ENCODE results near the gene KSR2. TPM values are rescaled to one million over a fixed set of nuclear protein-coding genes. Genes with fewer than 3 reads are reported as not detected.
"Not testable (repeated sequence)": the region's sequence is repeated elsewhere in the genome, so short reads cannot be mapped to it uniquely, and the experiment has no call there.

Gene KSR2
- total RNA-seq, 2 donors from 2014 or later = 1.2 to 1.3 TPM

DNA sequence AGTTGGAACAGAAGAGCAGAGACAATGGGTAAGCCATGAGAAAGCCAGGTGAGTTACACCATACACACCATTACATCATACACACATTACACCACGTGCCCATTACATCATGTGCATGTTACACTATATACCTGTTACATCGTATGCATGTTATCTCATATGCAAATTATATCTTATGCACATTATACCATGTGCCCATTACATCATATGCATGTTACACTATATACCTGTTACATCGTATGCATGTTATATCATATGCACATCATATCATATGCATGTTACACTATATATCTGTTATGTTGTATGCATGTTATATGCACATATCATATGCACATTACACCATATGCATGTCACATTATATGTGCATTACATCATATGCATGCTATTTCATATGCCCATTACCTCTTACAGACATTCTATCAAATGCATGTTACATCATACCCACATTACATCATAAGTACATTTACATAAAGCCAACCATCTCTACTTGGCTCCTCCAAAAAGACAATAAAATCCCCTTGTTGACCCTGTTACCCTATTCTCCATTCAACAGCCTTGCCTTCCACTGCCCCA lies 207.2 kb downstream of the KSR2 start:
- Histone ChIP-seq H3K27ac (no peak overlapping the region), H3K36me3 (no peaks in the 10 kb centered on the region), H3K4me1 (no peaks in the 10 kb centered on the region), H3K9me3 (no peaks in the 10 kb centered on the region), H3K9ac (ENCODE audit: low read depth in 2 of 2, low read length in 2 of 2) (no peak overlapping the region), H3K27me3 (no peaks in the 10 kb centered on the region), H3K4me3 (no peak overlapping the region)
- intact Hi-C loops (cut with DNase I) = no loop called here
- TF ChIP-seq, protein P1, sequence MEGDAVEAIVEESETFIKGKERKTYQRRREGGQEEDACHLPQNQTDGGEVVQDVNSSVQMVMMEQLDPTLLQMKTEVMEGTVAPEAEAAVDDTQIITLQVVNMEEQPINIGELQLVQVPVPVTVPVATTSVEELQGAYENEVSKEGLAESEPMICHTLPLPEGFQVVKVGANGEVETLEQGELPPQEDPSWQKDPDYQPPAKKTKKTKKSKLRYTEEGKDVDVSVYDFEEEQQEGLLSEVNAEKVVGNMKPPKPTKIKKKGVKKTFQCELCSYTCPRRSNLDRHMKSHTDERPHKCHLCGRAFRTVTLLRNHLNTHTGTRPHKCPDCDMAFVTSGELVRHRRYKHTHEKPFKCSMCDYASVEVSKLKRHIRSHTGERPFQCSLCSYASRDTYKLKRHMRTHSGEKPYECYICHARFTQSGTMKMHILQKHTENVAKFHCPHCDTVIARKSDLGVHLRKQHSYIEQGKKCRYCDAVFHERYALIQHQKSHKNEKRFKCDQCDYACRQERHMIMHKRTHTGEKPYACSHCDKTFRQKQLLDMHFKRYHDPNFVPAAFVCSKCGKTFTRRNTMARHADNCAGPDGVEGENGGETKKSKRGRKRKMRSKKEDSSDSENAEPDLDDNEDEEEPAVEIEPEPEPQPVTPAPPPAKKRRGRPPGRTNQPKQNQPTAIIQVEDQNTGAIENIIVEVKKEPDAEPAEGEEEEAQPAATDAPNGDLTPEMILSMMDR (IDR thresholded peaks at IDR 0.05) = no peak
- no peak for DNase-seq

GRCh38 chr12:117760990-117761389 lies 207.8 kb downstream of the KSR2 start:
- Histone ChIP-seq H3K9ac (ENCODE audit: low read depth in 2 of 2, low read length in 2 of 2) (no peak overlapping the region), H3K36me3 (no peaks in the 10 kb centered on the region), H3K27me3 (no peaks in the 10 kb centered on the region), H3K27ac (no peak overlapping the region), H3K4me1 (no peaks in the 10 kb centered on the region), H3K4me3 (no peak overlapping the region), H3K9me3 (no peaks in the 10 kb centered on the region)
- intact Hi-C loops (cut with DNase I) = no loop called here
- no peak for DNase-seq
- TF ChIP-seq, protein P1 (IDR thresholded peaks at IDR 0.05) = no peak

- H3K9ac ChIP-seq (ENCODE audit: low read depth in 2 of 2, low read length in 2 of 2) = no peak overlapping the region
- no peaks in the 10 kb centered on the region for H3K4me1 ChIP-seq
- H3K36me3 ChIP-seq = no peaks in the 10 kb centered on the region
- H3K27me3 ChIP-seq = no peaks in the 10 kb centered on the region
- H3K27ac ChIP-seq = no peak overlapping the region
- no peak for DNase-seq
- no peak overlapping the region for H3K4me3 ChIP-seq
- TF ChIP-seq, protein P1 (IDR thresholded peaks at IDR 0.05) = no peak
- intact Hi-C loops (cut with DNase I) = no loop called here
- H3K9me3 ChIP-seq = no peaks in the 10 kb centered on the region
These were observed 218.1 kb downstream of the KSR2 start for GRCh38 chr12:117750657-117751056.

DNA sequence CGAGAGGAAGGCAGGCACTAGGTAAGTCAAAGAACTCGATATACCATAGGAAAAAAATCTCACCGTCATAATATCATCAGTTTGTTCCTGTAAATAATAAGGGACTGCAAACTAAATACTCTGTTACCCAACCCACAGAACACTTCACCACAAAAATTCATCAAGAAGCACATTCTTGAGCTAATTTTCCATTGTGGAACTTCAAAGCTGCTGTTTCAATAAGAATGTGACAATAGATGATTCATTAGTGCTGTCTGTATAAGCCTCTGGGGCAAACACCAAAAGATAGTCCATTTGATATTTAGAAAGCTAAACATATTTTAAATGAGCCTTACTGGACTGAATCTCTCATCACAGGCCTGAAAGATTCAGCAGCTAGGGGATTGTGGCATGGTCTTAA lies 219.4 kb downstream of the KSR2 start:
- no peak overlapping the region for H3K27ac ChIP-seq
- H3K27me3 ChIP-seq = no peaks in the 10 kb centered on the region
- H3K9ac ChIP-seq (ENCODE audit: low read depth in 2 of 2, low read length in 2 of 2) = no peak overlapping the region
- H3K36me3 ChIP-seq = no peaks in the 10 kb centered on the region
- TF ChIP-seq, protein P1 (IDR thresholded peaks at IDR 0.05) = no peak
- no peak overlapping the region for H3K4me3 ChIP-seq
- H3K4me1 ChIP-seq = no peaks in the 10 kb centered on the region
- no peak for DNase-seq
- H3K9me3 ChIP-seq = no peaks in the 10 kb centered on the region
- intact Hi-C loops (cut with DNase I) = no loop called here

- H3K9me3 ChIP-seq; H3K4me1 ChIP-seq; DNase-seq; H3K27me3 ChIP-seq; H3K4me3 ChIP-seq; H3K36me3 ChIP-seq; H3K27ac ChIP-seq; H3K9ac ChIP-seq (ENCODE audit: low read depth in 2 of 2, low read length in 2 of 2); intact Hi-C loops (cut with DNase I): not testable (repeated sequence)
These were observed 222.4 kb downstream of the KSR2 start for GRCh38 chr12:117746358-117746757.

- Histone ChIP-seq H3K9ac (ENCODE audit: low read depth in 2 of 2, low read length in 2 of 2) (no peak overlapping the region), H3K36me3 (no peaks in the 10 kb centered on the region), H3K27me3 (no peaks in the 10 kb centered on the region), H3K4me3 (no peak overlapping the region), H3K4me1 (no peaks in the 10 kb centered on the region), H3K27ac (no peak overlapping the region), H3K9me3 (no peaks in the 10 kb centered on the region)
- DNase-seq = no peak
- intact Hi-C loops (cut with DNase I) = no loop called here
- TF ChIP-seq, protein P1 (IDR thresholded peaks at IDR 0.05) = no peak
These were observed 224.4 kb downstream of the KSR2 start for GRCh38 chr12:117744418-117744817.

All from colonic mucosa (tissue), 4 donors.